Adrenal gland (tissue), 5 donors: ENCODE results near the gene PHF21A.
"Not testable (repeated sequence)": the region's sequence is repeated elsewhere in the genome, so short reads cannot be mapped to it uniquely, and the experiment has no call there.

Source experiments
- POLR2A ChIP-seq, 2 donors: fragments of 450-650 bp; IDR thresholded peaks; one replicate each; pipeline ENCODE4 v1.6.1; 2017; ENCODE audit warnings: antibody characterized with exemption in 2 of 2, mild to moderate bottlenecking in 2 of 2, moderate library complexity in 1 of 2
- TF ChIP-seq, protein P1 (sequence below), 6 experiments: fragments of 450-650 bp in 4 of 6; fragments of 200-600 bp in 2 of 6; sonication (generic) in 1 of 6; IDR thresholded peaks; 1 replicate in 5 of 6; 2 replicates in 1 of 6; pipeline versions ENCODE4 v1.5.1 to v1.8.0; 2016 to 2021; ENCODE audit warnings: antibody characterized with exemption in 6 of 6, mild to moderate bottlenecking in 2 of 6, moderate library complexity in 1 of 6
- donor health status: DM: no; HTN: no; CAD: no.

DNA sequence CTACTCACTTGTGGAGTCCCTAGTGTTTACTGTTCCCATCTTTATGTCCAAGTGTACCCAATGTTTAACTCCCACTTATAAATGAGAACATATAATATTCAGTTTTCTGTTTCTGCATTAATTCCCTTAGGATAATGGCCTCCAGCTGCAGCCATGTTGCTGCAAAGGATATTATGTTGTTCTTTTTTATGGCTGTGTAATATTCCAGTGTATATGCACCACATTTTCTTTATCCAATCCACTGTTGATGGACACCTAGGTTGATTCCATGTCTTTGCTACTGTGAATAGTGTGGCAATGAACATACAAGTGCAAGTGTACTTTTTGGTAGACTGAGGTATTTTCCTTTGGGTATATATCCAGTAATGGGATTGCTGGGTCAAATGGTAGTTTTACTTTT lies 107.1 kb downstream of the PHF21A start:
- TF ChIP-seq, protein P1, sequence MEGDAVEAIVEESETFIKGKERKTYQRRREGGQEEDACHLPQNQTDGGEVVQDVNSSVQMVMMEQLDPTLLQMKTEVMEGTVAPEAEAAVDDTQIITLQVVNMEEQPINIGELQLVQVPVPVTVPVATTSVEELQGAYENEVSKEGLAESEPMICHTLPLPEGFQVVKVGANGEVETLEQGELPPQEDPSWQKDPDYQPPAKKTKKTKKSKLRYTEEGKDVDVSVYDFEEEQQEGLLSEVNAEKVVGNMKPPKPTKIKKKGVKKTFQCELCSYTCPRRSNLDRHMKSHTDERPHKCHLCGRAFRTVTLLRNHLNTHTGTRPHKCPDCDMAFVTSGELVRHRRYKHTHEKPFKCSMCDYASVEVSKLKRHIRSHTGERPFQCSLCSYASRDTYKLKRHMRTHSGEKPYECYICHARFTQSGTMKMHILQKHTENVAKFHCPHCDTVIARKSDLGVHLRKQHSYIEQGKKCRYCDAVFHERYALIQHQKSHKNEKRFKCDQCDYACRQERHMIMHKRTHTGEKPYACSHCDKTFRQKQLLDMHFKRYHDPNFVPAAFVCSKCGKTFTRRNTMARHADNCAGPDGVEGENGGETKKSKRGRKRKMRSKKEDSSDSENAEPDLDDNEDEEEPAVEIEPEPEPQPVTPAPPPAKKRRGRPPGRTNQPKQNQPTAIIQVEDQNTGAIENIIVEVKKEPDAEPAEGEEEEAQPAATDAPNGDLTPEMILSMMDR (IDR thresholded peaks at IDR 0.05): not testable (repeated sequence)
- TF ChIP-seq POLR2A (IDR thresholded peaks at IDR 0.05): not testable (repeated sequence)
